ENCODE measurements around the gene EHMT1. TPM values are rescaled to one million over a fixed set of nuclear protein-coding genes. Genes with fewer than 3 reads are reported as not detected.
"Not testable (repeated sequence)": the region's sequence is repeated elsewhere in the genome, so short reads cannot be mapped to it uniquely, and the experiment has no call there.

EHMT1 gene
- total RNA-seq, 2 donors from 2014 or later, result 93.1 to 184 TPM

DNA sequence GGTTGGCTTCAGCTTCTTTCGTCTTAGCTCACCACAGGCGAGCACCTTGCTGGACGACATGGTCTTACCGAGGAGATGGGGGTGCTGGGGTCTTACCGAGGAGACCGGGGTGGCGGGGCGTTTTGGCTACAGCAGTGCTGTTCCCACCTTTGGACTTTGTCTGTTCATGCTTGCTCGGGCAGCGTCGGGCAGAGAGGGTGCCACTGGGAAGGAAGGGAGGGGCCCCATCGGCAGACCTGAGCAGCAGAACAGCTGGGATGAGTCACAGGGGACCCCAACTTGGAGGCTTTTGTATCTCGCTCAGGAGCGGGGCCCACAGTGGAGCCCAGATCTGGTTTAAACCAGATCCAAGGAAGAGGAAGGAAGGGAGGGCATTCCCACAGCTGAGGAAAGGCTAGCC, 152.8 kb downstream of the EHMT1 start:
- H3K36me3 Mint-ChIP-seq, result peaks cover 17% of the 10 kb centered on the region
- peaks cover 0 to 11% of the 10 kb centered on the region in 2 donors for H3K4me1 Mint-ChIP-seq (ENCODE audit: low read depth in 2 of 2)
- DNase-seq (ENCODE audit: low spot score), result no peak
- H3K27ac Mint-ChIP-seq, result no peak overlapping the region
- ATAC-seq, result no peak
- no peak overlapping the region for H3K4me3 Mint-ChIP-seq
- H3K9me3 Mint-ChIP-seq, result no peaks in the 10 kb centered on the region
- no peaks in the 10 kb centered on the region for H3K27me3 Mint-ChIP-seq

DNA sequence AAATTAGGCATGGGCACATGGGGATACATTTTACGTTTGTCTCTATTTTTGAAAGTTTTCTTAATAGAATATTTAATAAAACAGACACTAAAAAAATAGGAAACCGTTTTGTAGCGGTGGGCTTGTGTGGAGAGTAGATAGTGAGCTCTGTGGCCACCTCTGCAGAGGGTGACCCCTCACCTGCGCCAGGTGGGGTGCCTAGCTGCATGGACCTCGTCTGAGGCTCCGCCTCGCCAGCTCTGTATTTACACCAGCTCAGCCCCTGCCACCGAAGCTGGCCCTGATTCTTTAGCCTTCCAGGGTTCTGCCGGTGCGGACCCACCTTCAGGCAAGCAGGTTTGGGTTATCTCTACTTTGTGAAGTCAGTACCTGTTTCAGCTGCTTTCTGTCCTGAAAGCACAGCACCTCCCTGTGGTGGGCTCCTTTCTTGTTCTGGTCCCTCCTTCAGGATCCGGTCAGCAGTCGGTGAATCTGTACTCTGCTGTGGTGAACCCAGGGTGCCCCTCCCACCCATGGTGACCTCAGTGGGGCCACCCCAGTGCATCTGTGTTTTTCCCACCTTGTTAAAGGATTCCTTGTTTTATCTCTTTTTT, 153.6 kb downstream of the EHMT1 start:
- peaks cover 0 to 11% of the 10 kb centered on the region in 2 donors for H3K4me1 Mint-ChIP-seq (ENCODE audit: low read depth in 2 of 2)
- H3K36me3 Mint-ChIP-seq, result peaks cover 22% of the 10 kb centered on the region
- ATAC-seq (no peak), DNase-seq (ENCODE audit: low spot score) (no peak)
- no peak overlapping the region for H3K27ac Mint-ChIP-seq
- no peak overlapping the region for H3K4me3 Mint-ChIP-seq
- H3K27me3 Mint-ChIP-seq, result no peaks in the 10 kb centered on the region
- H3K9me3 Mint-ChIP-seq, result no peaks in the 10 kb centered on the region

DNA sequence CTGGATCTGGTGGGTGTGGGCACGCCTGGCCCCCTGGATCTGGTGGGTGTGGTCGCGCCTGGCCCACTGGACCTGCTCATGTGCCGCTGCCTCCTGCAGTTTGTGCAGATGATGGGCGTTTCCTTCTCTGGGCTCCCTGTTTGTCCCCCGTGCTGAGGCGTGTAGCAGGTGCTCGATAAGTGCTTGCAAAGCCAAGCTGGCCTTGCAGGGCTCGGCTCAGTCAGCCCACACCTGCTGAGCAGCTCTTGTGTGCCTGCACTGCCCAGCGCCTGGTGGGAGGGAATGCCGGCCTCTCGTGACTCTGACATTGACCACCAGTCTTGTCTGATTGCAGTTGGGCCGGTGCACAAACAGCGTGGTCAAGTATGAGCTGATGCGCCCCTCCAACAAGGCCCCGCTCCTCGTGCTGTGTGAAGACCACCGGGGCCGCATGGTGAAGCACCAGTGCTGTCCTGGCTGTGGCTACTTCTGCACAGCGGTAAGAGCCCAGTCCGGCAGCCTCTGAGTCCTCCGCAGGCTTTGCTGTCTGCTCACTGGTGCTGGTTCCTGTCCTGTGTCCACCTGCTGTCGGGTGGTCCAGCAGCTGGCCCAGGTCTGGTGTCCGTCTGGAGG, 156.1 kb downstream of the EHMT1 start:
- ATAC-seq (no peak), DNase-seq (ENCODE audit: low spot score) (no peak)
- Mint-ChIP-seq H3K4me3 (no peak overlapping the region), H3K27me3 (no peaks in the 10 kb centered on the region), H3K27ac (no peak overlapping the region), H3K36me3 (peaks cover 17% of the 10 kb centered on the region), H3K9me3 (no peaks in the 10 kb centered on the region), H3K4me1 (ENCODE audit: low read depth in 2 of 2) (peaks cover 0 to 7% of the 10 kb centered on the region in 2 donors)

DNA sequence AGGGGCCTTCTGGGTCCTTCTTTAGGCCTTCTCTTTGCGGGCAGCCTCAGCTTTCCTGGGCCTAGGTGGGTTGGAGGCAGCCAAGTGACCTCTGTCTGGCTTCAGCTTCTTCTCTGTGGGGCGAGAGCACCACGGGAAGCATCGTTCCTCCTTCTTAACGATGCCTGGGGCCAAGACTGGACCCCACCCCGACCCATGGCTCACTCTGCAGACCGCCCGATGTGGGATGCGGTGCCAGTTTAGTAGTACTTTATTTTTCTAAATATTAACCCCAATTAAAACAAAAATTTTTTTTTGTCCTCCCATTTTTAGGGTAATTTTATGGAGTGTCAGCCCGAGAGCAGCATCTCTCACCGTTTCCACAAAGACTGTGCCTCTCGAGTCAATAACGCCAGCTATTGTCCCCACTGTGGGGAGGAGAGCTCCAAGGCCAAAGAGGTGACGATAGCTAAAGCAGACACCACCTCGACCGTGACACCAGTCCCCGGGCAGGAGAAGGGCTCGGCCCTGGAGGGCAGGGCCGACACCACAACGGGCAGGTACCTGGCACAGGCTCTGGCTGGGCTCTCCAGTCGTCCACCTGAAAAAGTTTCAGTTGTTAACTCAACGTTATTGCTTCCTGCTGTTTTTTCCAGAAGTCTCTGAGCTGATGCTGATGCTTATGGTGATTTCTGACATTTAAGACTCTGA, 157.6 kb downstream of the EHMT1 start:
- H3K4me1 Mint-ChIP-seq (ENCODE audit: low read depth in 2 of 2), result no peaks in the 10 kb centered on the region
- ATAC-seq (no peak), DNase-seq (ENCODE audit: low spot score) (no peak)
- H3K27me3 Mint-ChIP-seq, result no peaks in the 10 kb centered on the region
- H3K27ac Mint-ChIP-seq, result no peak overlapping the region
- H3K9me3 Mint-ChIP-seq, result no peaks in the 10 kb centered on the region
- H3K4me3 Mint-ChIP-seq, result no peak overlapping the region
- H3K36me3 Mint-ChIP-seq, result peaks cover 5% of the 10 kb centered on the region

DNA sequence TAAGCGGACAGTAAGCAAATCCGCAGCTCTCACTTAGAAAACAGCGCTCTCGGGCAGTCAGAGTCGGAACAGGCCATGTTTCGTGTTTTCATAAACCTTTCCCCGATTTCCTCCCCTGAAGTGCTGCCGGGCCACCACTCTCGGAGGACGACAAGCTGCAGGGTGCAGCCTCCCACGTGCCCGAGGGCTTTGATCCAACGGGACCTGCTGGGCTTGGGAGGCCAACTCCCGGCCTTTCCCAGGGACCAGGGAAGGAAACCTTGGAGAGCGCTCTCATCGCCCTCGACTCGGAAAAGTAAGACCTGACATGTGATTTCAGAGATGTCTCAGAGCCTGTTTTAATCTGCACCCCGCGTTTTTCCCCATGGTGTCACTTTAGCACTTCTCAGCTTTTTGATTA, 159.0 kb downstream of the EHMT1 start:
- Mint-ChIP-seq H3K4me1 (ENCODE audit: low read depth in 2 of 2) (peaks cover 0 to 4% of the 10 kb centered on the region in 2 donors), H3K27me3 (no peaks in the 10 kb centered on the region), H3K27ac (no peak overlapping the region), H3K4me3 (no peak overlapping the region), H3K9me3 (no peaks in the 10 kb centered on the region), H3K36me3 (peaks cover 10% of the 10 kb centered on the region)
- ATAC-seq (no peak), DNase-seq (ENCODE audit: low spot score) (no peak)

DNA sequence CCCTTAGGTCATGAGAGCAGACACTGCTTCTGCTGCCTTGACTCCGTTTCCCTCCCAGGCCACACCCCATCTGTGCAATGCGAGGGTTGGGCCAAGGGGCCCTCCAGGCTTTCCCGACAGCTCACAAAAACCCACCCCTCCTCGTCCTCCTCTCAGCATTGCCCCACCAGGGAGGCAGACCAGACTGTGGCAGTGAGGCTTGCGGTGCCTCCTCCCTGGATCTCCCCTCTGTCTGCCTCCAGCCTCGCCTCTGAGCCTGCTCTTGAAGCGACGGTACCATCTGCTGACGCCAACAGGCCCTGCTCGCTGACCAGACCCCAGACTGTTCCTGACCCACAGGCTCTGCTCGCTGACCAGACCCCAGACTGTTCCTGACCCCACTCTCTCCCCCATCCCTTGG, 159.5 kb downstream of the EHMT1 start:
- Mint-ChIP-seq H3K36me3 (peaks cover 16% of the 10 kb centered on the region), H3K4me1 (ENCODE audit: low read depth in 2 of 2) (peaks cover 0 to 5% of the 10 kb centered on the region in 2 donors), H3K27ac (no peak overlapping the region), H3K4me3 (no peak overlapping the region), H3K9me3 (no peaks in the 10 kb centered on the region), H3K27me3 (no peaks in the 10 kb centered on the region)
- DNase-seq (ENCODE audit: low spot score) (no peak), ATAC-seq (no peak)

DNA sequence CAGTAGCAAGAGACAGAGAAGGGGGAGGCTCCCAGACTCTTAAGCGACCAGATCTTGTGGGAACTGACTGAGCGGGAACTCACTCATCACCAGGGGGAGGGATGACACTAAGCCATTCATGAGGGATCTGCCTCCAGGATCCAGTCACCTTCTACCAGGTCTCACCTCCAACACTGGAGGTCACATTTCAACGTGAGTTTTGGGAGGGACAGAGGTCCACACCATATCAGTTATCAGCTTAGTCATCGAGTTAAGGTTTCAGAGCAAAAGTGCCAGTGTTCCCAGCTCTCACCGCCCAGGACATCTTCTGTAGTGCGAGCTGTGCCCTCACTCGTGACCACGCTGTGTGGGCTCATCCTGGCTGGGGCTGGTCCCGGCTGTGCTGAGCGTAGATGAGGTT, 160.1 kb downstream of the EHMT1 start:
- ATAC-seq (peak in 1 of 2 donors; percentile 43), DNase-seq (ENCODE audit: low spot score) (no peak)
- no peak overlapping the region for H3K27ac Mint-ChIP-seq
- no peaks in the 10 kb centered on the region for H3K9me3 Mint-ChIP-seq
- peaks cover 19% of the 10 kb centered on the region for H3K36me3 Mint-ChIP-seq
- H3K4me3 Mint-ChIP-seq, result no peak overlapping the region
- H3K27me3 Mint-ChIP-seq, result no peaks in the 10 kb centered on the region
- H3K4me1 Mint-ChIP-seq (ENCODE audit: low read depth in 2 of 2), result peaks cover 0 to 5% of the 10 kb centered on the region in 2 donors

DNA sequence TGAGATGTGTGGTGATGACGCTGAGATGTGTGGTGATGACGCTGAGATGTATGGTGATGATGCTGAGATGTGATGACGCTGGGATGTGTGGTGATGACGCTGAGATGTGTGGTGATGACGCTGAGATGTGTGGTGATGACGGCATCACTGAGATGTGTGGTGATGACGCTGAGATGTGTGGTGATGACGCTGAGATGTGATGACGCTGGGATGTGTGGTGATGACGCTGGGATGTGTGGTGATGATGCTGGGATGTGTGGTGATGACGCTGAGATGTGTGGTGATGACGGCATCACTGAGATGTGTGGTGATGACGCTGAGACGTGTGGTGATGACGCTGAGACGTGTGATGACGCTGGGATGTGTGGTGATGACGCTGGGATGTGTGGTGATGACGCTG, 161.2 kb downstream of the EHMT1 start:
- Mint-ChIP-seq H3K36me3 (peaks cover 19% of the 10 kb centered on the region), H3K4me1 (ENCODE audit: low read depth in 2 of 2) (peaks cover 5 to 11% of the 10 kb centered on the region in 2 donors)
- H3K9me3 Mint-ChIP-seq; ATAC-seq; H3K27ac Mint-ChIP-seq; H3K4me3 Mint-ChIP-seq; DNase-seq (ENCODE audit: low spot score); H3K27me3 Mint-ChIP-seq: not testable (repeated sequence)

DNA sequence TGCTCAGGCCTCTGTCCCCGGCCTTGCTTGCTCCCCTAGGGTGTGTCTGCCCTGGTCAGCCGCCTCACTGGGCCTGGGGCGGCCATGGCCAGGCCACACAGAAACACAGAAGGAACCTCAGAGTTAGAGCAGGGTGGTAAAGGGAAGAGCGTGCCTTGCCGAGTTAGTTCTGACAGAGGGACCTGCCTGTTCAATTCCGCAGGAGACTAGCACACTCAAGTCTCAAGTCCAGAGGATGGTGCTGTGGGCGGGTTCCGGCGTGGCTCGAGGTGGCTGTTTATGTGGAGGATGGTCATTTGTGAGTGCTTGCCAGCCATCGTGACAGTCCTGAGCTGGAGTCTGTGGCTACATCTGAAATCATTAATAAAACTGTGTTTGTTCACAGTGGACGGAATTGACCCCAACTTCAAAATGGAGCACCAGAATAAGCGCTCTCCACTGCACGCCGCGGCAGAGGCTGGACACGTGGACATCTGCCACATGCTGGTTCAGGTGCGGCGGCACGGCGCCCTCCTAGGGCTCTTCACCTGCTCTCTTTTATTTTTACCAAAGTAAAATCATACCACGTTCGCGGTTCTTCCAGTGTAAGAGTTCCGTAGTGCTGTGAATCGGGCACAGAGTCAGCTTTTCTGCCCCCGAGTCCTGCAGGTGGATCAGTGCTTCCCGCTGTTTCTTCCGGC, 163.2 kb downstream of the EHMT1 start:
- no peaks in the 10 kb centered on the region for H3K9me3 Mint-ChIP-seq
- ATAC-seq, result no peak
- DNase-seq (ENCODE audit: low spot score), result no peak
- H3K27me3 Mint-ChIP-seq, result no peaks in the 10 kb centered on the region
- H3K4me3 Mint-ChIP-seq, result no peak overlapping the region
- peaks cover 16% of the 10 kb centered on the region for H3K36me3 Mint-ChIP-seq
- H3K27ac Mint-ChIP-seq, result no peak overlapping the region
- H3K4me1 Mint-ChIP-seq (ENCODE audit: low read depth in 2 of 2), result peaks cover 8 to 14% of the 10 kb centered on the region in 2 donors

DNA sequence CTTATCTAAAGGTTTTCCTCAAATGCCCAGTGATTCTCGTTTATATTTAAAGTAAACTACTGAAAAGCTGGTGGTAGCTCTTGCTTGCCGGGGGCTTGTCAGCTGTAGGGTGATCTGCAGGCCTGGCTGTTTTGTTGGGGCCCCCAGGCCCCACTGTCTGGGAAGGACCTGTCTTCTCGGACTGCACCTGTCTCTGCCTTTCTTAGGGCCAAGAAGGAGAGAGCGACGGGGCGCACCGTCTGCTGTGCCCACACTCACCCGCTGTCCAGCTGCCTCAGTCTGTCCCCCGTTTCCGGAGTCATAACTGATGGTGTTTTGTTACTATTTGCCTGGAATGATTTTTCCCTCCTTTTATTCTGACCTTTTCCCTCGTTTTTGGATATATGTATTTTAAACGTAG, 164.7 kb downstream of the EHMT1 start:
- no peaks in the 10 kb centered on the region for H3K9me3 Mint-ChIP-seq
- DNase-seq (ENCODE audit: low spot score), result no peak

DNA sequence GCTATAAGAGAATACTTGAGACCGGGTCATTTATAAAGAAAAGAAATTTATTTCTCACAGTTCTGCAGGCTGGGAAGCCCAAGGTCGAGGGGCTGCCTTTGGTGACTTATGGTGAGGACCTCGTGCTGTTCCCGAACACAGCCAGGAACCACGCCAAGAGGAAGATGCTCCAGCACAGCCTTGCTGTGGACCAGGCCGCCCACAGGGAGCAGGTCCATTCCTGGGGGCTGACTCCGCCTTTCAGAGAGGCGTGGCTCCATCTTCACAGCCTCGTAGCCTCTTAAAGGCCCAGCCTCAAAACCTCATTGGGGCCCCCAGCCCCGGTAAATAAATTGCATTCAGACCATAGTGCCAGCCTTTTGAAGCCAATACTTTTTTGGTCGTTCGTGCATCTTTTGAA, 165.2 kb downstream of the EHMT1 start:
- peaks cover 16 to 18% of the 10 kb centered on the region in 2 donors for H3K4me1 Mint-ChIP-seq (ENCODE audit: low read depth in 2 of 2)
- H3K4me3 Mint-ChIP-seq, result no peak overlapping the region
- DNase-seq (ENCODE audit: low spot score) (no peak), ATAC-seq (no peak)
- H3K9me3 Mint-ChIP-seq, result no peaks in the 10 kb centered on the region
- no peaks in the 10 kb centered on the region for H3K27me3 Mint-ChIP-seq
- no peak overlapping the region for H3K27ac Mint-ChIP-seq
- peaks cover 14% of the 10 kb centered on the region for H3K36me3 Mint-ChIP-seq

More for the DNA sequence above, 164.7 kb downstream of the EHMT1 start:
- peak overlapping the region in 1 of 2 donors; percentile 40 for H3K27ac Mint-ChIP-seq
- H3K27me3 Mint-ChIP-seq, result no peaks in the 10 kb centered on the region
- H3K4me3 Mint-ChIP-seq, result no peak overlapping the region
- H3K36me3 Mint-ChIP-seq, result peaks cover 14% of the 10 kb centered on the region
- H3K4me1 Mint-ChIP-seq (ENCODE audit: low read depth in 2 of 2), result peaks cover 15 to 18% of the 10 kb centered on the region in 2 donors
- no peak for ATAC-seq

DNA sequence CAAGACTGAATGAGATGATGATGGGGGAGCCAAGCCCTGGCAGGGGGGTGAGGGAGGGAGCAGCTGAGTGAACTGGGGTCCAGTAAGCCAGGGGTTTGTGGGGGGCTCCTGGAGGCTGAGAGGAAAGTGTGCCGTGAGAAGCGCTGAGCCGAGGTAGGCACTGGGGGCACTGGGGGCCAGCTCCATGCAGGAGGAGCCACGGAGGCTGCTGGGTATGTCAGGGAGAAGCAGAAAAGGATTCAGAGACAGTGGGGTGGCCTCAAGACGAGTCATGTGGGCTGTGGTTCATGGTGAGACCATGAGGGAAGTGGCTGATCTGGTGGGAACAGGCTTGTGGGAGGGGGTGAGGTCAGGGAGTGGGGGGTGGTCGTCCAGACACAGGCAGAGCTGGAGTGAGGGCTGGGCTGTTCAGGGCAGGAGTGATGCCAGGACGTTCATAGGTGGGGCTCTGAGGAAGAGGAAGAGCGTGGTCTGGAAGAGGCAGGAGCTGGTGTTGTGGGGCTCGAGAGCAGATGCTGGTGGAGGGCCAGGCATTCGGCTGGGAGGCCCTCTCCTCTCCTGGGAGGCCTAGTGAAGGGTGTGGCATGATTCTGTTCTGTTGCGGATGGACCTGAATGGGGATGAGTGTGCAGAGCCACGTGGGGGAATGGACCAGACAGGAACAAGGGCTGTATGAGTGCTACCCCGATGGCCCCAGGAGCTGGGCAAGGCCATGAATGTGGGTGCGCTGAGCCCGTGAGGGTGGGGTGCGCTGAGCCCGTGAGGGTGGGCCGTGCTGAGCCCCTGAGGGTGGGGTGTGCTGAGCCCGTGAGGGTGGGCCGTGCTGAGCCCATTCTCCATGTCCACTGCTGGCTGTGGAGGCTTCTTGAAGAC, 166.1 kb downstream of the EHMT1 start:
- Mint-ChIP-seq H3K36me3 (peaks cover 14% of the 10 kb centered on the region), H3K27ac (peak overlapping the region in 1 of 2 donors; percentile 68), H3K4me3 (no peak overlapping the region), H3K9me3 (no peaks in the 10 kb centered on the region), H3K4me1 (ENCODE audit: low read depth in 2 of 2) (peaks cover 16 to 18% of the 10 kb centered on the region in 2 donors), H3K27me3 (no peaks in the 10 kb centered on the region)
- DNase-seq (ENCODE audit: low spot score) (no peak), ATAC-seq (peak in 1 of 2 donors; percentile 17)

DNA sequence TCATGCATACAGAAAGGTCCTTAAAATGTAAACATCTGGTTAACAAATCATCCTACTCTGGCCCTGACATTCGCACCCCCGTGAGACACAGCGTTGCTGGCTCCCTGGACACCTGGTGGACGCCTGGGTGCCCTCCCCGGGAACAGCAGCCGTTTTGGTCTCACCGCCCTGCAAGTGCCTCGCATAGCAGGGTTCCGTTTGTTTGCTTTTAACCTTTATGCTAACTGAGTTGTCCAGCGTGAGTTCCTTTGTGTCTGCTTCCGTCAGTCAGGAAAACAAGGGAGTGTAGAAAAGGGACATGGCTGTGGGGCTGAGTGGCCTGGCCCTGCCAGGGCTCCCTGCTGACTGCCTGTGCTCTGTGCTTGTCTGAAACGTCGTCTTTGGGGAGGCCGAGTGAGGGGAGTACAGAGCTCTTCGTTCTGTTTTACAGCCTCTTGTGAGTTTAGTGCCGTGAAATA, 166.9 kb downstream of the EHMT1 start:
- no peaks in the 10 kb centered on the region for H3K9me3 Mint-ChIP-seq
- H3K27me3 Mint-ChIP-seq, result no peaks in the 10 kb centered on the region
- H3K4me1 Mint-ChIP-seq (ENCODE audit: low read depth in 2 of 2), result peaks cover 16 to 18% of the 10 kb centered on the region in 2 donors
- peaks cover 14% of the 10 kb centered on the region for H3K36me3 Mint-ChIP-seq
- DNase-seq (ENCODE audit: low spot score) (no peak), ATAC-seq (no peak)
- H3K27ac Mint-ChIP-seq, result peak overlapping the region in 1 of 2 donors; percentile 39
- no peak overlapping the region for H3K4me3 Mint-ChIP-seq
